Ovary (tissue), 9 donors: ENCODE results near the gene ABCC12. TPM values are rescaled to one million over a fixed set of nuclear protein-coding genes. Genes with fewer than 3 reads are reported as not detected.

Source experiments
- DNase-seq, 5 donors: peaks; one replicate each; pipeline ENCODE4 v3.0.0-alpha.2; 2019 to 2020
- H3K27ac ChIP-seq, 2 donors: fragments of 200-600 bp; one replicate each; pipeline versions ENCODE4 v1.5.1 to v1.8.0; 2019 to 2022
- H3K27me3 ChIP-seq: fragments of 200-600 bp; one replicate; pipeline ENCODE4 v1.8.0; 2022
- H3K36me3 ChIP-seq: fragments of 200-600 bp; sonication (generic); one replicate; pipeline ENCODE4 v1.5.1; 2019
- H3K4me1 ChIP-seq: one replicate; pipeline ENCODE4 v1.8.1; 2013; ENCODE audit warnings: mild to moderate bottlenecking, moderate library complexity; ENCODE audit not compliant: insufficient read depth
- H3K4me3 ChIP-seq: fragments of 200-600 bp; sonication (generic); one replicate; pipeline ENCODE4 v1.5.1; 2017
- H3K9me3 ChIP-seq, 2 donors: fragments of 200-600 bp in 1 of 2; sonication (generic) in 1 of 2; one replicate each; pipeline versions ENCODE4 v1.5.1 to v1.8.1; 2013 to 2019; ENCODE audit warnings: mild to moderate bottlenecking in 1 of 2, moderate library complexity in 1 of 2
- EP300 ChIP-seq: sonication (generic); formaldehyde crosslinking; IDR thresholded peaks from one replicate; pipeline ENCODE4 v1.6.1; 2017; ENCODE audit warnings: antibody characterized with exemption
- POLR2A ChIP-seq: fragments of 450-650 bp; IDR thresholded peaks from one replicate; pipeline ENCODE4 v1.6.1; 2017; ENCODE audit warnings: antibody characterized with exemption, mild to moderate bottlenecking, moderate library complexity
- WGBS, 3 donors: extraction: QIAGEN DNeasy Blood & Tissue Kit in 1 of 3; methylation state at CpG; one replicate each; pipeline versions ENCODE4 v1.1.5 to v1.1.7; 2013 to 2017; 5-methylcytosine and 5-hydroxymethylcytosine counted together
- intact Hi-C, 4 donors: fragments of 100-400 bp; cut with DNase I; formaldehyde crosslinking; loops; one replicate each; pipeline versions ENCODE4 v1.11.0 to v1.15.1; 2022 to 2023
- polyA plus RNA-seq, 2 donors: library from polyadenylated mRNA; stranded (reverse); fragments of 200-250 nt in 1 of 2; fragments of 350-450 nt in 1 of 2; fragmentation: Illumina TruSeq in 1 of 2; extraction: RNeasy Lipid Tissue Mini Kit (QIAGEN cat#74804) in 1 of 2; gene quantifications; one replicate each; pipeline ENCODE4 v1.2.3, GENCODE V29; 2013 to 2014
- total RNA-seq, 7 donors: library from RNA; depleted of rRNA in 2 of 7; stranded (reverse); fragments of >200 nt in 2 of 7; fragmentation: NEBNext Ultra II Directional in 3 of 7; extraction: Animal tissue kit (Norgen Biotek cat#: 25700) in 3 of 7; gene quantifications; one replicate each; pipeline versions ENCODE4 v1.1.0 to v1.2.4, GENCODE V29; 2016 to 2023
- TF ChIP-seq, protein P1 (sequence below), 3 donors: fragments of 450-650 bp in 2 of 3; fragments of 200-600 bp in 1 of 3; IDR thresholded peaks; one replicate each; pipeline versions ENCODE4 v1.5.1 to v1.8.0; 2016 to 2022; ENCODE audit warnings: antibody characterized with exemption in 3 of 3, mild to moderate bottlenecking in 1 of 3
- donor health status: DM: no; HTN: no; CAD: no; lungs with moderate emphysema.
- donor health status: DM: no; HTN: no; CAD: no.
- donor health status: Bipolar disorder and iron deficiency.
- donor health status: DM: yes; HTN: yes; CAD: no.
- donor health status: DM: no; HTN: no; CAD: no.
- donor health status: DM: yes; HTN: yes; CAD: no.

The ABCC12 gene
- total and polyA plus RNA-seq, 9 donors = 0.08 to 0.12 (median 0.10) TPM; not detected in 6

DNA sequence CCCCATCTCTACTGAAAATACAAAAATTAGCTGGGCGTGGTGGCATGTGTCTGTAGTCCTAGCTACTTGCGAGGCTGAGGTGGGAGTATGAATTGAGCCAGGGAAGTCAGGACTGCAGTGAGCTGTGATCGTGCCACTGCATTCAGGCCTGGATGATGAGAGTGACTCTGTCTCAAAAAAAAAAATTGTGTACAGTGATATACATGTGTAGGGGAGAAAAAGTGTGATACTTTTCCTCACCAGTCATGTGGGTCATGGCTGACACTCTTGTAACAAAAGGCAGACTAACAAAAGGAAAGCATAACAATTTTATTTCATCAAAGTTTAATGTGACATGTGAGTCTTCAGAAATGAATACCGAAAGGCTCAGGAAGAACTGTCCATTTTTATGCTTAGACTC is 2.0 kb upstream of the ABCC12 start:
- Histone ChIP-seq H3K27me3 (no peaks in the 10 kb centered on the region), H3K4me3 (no peak overlapping the region), H3K4me1 (no peaks in the 10 kb centered on the region), H3K27ac (no peak overlapping the region), H3K9me3 (no peaks in the 10 kb centered on the region), H3K36me3 (no peaks in the 10 kb centered on the region)
- no peak for DNase-seq
- WGBS, 3 donors = 84 to 86% (median 86%) methylated on average over 4 of the region's 4 CpGs
- intact Hi-C loops = loop anchor here (5.0 to 10.0 kb wide), 6 partner anchors 1010 to 1303 kb away; partner anchors contain the start of gene NETO2 (in 2 of the 4)
- TF ChIP-seq EP300 (no peak), POLR2A (no peak)
- TF ChIP-seq, protein P1, sequence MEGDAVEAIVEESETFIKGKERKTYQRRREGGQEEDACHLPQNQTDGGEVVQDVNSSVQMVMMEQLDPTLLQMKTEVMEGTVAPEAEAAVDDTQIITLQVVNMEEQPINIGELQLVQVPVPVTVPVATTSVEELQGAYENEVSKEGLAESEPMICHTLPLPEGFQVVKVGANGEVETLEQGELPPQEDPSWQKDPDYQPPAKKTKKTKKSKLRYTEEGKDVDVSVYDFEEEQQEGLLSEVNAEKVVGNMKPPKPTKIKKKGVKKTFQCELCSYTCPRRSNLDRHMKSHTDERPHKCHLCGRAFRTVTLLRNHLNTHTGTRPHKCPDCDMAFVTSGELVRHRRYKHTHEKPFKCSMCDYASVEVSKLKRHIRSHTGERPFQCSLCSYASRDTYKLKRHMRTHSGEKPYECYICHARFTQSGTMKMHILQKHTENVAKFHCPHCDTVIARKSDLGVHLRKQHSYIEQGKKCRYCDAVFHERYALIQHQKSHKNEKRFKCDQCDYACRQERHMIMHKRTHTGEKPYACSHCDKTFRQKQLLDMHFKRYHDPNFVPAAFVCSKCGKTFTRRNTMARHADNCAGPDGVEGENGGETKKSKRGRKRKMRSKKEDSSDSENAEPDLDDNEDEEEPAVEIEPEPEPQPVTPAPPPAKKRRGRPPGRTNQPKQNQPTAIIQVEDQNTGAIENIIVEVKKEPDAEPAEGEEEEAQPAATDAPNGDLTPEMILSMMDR (IDR thresholded peaks at IDR 0.05) = no peak

DNA sequence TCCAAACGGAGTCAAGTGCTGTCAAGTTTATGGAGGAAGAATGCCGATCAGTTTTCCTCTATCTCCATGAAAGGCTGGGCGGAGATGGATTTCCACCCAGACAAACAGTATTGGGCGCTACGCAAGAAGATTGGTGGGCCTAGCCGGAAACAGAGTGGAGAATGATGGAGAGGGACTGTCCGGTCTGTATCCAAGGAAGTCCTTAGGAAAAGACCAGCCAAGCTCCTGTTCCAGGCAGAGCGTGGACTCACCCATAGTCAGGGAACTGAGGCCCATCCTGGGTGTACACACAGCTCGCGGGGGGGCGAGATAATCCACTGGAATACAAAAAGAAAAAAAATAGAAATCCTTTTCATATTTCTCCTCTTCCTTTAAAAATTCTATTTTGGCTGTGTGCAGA is 1.5 kb upstream of the ABCC12 start:
- no peaks in the 10 kb centered on the region for H3K36me3 ChIP-seq
- WGBS, 3 donors = 74 to 81% (median 78%) methylated on average over 11 of the region's 11 CpGs
- intact Hi-C loops = loop anchor here (5.0 to 10.0 kb wide), 6 partner anchors 1010 to 1303 kb away; partner anchors contain the start of gene NETO2 (in 2 of the 4)

DNA sequence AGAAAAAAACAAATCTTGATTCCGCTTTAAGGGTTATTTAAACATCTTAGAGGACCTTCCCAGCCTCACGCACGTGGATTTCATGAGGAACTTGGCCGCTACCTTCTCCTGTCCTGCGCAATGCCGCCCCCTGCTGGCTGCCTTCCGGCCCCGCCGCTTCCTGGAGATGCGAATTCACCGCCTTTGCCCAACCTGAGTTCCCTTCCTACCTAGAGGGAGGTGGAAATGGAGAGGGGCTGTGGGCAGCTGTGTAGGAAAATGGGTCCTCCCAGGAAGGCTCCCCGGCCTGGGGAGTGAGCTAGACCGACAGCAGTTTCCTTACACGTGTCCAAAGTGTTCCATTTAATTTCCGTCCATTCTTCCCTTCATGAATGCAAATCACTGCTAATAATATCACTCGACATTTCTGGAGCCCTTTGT is 1.0 kb upstream of the ABCC12 start:
- Histone ChIP-seq H3K36me3 (no peaks in the 10 kb centered on the region), H3K9me3 (no peaks in the 10 kb centered on the region), H3K27ac (no peak overlapping the region), H3K4me1 (no peaks in the 10 kb centered on the region), H3K27me3 (no peaks in the 10 kb centered on the region), H3K4me3 (no peak overlapping the region)
- DNase-seq = peak; percentile 61 to 86 (median 78)
- TF ChIP-seq POLR2A = no peak
- TF ChIP-seq, protein P1 (IDR thresholded peaks at IDR 0.05) = peak in 2 of 3 donors; percentile 51 to 58
- 8 to 9% (median 8%) methylated on average over 16 of the region's 16 CpGs for WGBS, 3 donors
- intact Hi-C loops = loop anchor here (5.0 to 10.0 kb wide), 6 partner anchors 1009 to 1302 kb away; partner anchors contain the start of gene NETO2 (in 2 of the 4)

More for the DNA sequence above, 1.5 kb upstream of the ABCC12 start:
- Histone ChIP-seq H3K9me3 (no peaks in the 10 kb centered on the region), H3K4me1 (no peaks in the 10 kb centered on the region), H3K27me3 (no peaks in the 10 kb centered on the region), H3K4me3 (no peak overlapping the region), H3K27ac (no peak overlapping the region)
- TF ChIP-seq POLR2A (no peak), EP300 (no peak)
- TF ChIP-seq, protein P1 (IDR thresholded peaks at IDR 0.05) = no peak
- no peak for DNase-seq

DNA sequence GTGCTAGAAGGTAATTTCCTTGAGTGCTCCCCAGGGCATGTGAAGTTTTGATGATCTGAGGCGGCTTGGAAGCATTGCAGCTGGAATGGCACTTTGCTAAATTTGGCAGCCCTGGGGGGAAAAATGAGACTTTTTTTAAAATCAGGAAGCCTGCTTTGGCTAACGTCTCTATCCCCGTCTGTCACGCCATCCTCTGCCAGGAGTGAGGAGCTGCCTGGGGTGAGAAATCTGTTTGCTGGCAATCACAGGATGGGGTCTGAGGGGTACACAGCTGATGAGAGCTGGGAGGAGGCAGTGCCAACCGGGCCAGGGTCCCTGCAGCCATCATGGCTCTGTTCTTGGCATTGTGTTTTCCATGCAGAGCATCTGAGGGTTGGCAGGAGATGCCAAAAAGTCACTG is 2.0 kb downstream of the ABCC12 start:
- intact Hi-C loops = loop anchor here (10.0 kb wide), 4 partner anchors 1009 to 1299 kb away; partner anchors contain the start of gene NETO2 (in 1 of the 4)
- Histone ChIP-seq H3K4me1 (no peaks in the 10 kb centered on the region), H3K4me3 (no peak overlapping the region), H3K27me3 (no peaks in the 10 kb centered on the region), H3K36me3 (no peaks in the 10 kb centered on the region), H3K9me3 (no peaks in the 10 kb centered on the region), H3K27ac (no peak overlapping the region)
- no peak for DNase-seq
- 69 to 73% (median 71%) methylated on average over 5 of the region's 5 CpGs for WGBS, 3 donors
- TF ChIP-seq, protein P1 (IDR thresholded peaks at IDR 0.05) = no peak
- TF ChIP-seq EP300 (no peak), POLR2A (no peak)
